ENCODE data around the gene RNF128. TPM values are rescaled to one million over a fixed set of nuclear protein-coding genes. Genes with fewer than 3 reads are reported as not detected.

Gene RNF128
- total and polyA plus RNA-seq, 2 donors (not counting 1 experiment from before 2014, with no cell fraction given), result not detected

DNA sequence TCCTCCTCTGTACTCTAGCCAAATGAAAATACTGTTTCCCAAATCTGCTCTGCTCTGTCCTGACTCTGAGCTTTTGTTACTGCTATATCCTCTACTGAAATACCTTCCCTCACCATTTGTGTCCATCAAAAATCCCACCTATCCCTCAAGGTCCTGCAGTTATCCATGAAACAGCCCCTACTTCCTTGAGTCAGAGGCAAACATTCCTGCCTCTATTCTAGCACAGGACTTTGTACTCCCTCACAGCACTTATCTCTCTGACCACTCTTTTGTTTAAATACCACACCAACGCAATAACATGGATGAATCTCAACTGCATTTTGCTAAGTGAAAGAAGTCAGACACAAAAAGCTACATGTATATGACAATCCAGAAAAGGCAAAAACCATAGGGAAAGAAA lies 10.5 kb upstream of the RNF128 start:
- no peak overlapping the region for H2AFZ ChIP-seq (ENCODE audit: insufficient read depth, low read depth, low read length, poor library complexity, severe bottlenecking)
- H3K36me3 ChIP-seq (replicated peaks in 1 of 2; ENCODE audit: control extremely low read depth in 1 of 2, control insufficient read depth in 1 of 2, extremely low read depth in 1 of 2, insufficient read depth in 2 of 2, low read length in 1 of 2), result no peaks in the 10 kb centered on the region
- H3K4me2 ChIP-seq (replicated peaks; ENCODE audit: low read depth, low read length, poor library complexity, severe bottlenecking), result no peak overlapping the region
- H3K4me1 Mint-ChIP-seq, result no peaks in the 10 kb centered on the region
- no peak overlapping the region for H3K27ac ChIP-seq (ENCODE audit: low read length in 2 of 2)
- ATAC-seq (ENCODE audit: low read depth), result no peak
- no peaks in the 10 kb centered on the region for H3K27me3 Mint-ChIP-seq
- H3K27ac Mint-ChIP-seq, result no peak overlapping the region
- intact Hi-C loops (cut with micrococcal nuclease), result no loop called here
- H3K9me3 ChIP-seq (ENCODE audit: control extremely low read depth in 1 of 3, control insufficient read depth in 2 of 3, insufficient read depth in 1 of 3, low read length in 2 of 3), result no peaks in the 10 kb centered on the region
- ChIA-PET POLR2A (no interaction called here), CTCF (no interaction called here)
- no peaks in the 10 kb centered on the region for H3K9me3 Mint-ChIP-seq (ENCODE audit: insufficient read depth)
- TF ChIP-seq, protein P1, sequence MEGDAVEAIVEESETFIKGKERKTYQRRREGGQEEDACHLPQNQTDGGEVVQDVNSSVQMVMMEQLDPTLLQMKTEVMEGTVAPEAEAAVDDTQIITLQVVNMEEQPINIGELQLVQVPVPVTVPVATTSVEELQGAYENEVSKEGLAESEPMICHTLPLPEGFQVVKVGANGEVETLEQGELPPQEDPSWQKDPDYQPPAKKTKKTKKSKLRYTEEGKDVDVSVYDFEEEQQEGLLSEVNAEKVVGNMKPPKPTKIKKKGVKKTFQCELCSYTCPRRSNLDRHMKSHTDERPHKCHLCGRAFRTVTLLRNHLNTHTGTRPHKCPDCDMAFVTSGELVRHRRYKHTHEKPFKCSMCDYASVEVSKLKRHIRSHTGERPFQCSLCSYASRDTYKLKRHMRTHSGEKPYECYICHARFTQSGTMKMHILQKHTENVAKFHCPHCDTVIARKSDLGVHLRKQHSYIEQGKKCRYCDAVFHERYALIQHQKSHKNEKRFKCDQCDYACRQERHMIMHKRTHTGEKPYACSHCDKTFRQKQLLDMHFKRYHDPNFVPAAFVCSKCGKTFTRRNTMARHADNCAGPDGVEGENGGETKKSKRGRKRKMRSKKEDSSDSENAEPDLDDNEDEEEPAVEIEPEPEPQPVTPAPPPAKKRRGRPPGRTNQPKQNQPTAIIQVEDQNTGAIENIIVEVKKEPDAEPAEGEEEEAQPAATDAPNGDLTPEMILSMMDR (IDR thresholded peaks at IDR 0.05), result no peak
- no peak for TF ChIP-seq EZH2 (IDR thresholded peaks at IDR 0.05; ENCODE audit: borderline replicate concordance, insufficient read depth, low read depth, low read length, poor library complexity, severe bottlenecking)
- no peak for DNase-seq
- no peak overlapping the region for H3K4me3 Mint-ChIP-seq
- WGBS (ENCODE audit: insufficient coverage), result no CpG with 5 or more reads among the region's 1 CpG
- no peaks in the 10 kb centered on the region for H3K4me1 ChIP-seq (ENCODE audit: control insufficient read depth in 2 of 2, insufficient read depth in 2 of 2, low read length in 2 of 2)
- no peaks in the 10 kb centered on the region for H4K20me1 ChIP-seq (ENCODE audit: control insufficient read depth, insufficient read depth, low read length, poor library complexity, severe bottlenecking)
- no peaks in the 10 kb centered on the region for H3K27me3 ChIP-seq (replicated peaks in 1 of 4; ENCODE audit: control extremely low read depth in 1 of 4, control insufficient read depth in 3 of 4, insufficient read depth in 4 of 4, low read length in 3 of 4)
- H3K9ac ChIP-seq (ENCODE audit: low read length), result no peak overlapping the region
- no peaks in the 10 kb centered on the region for H3K79me2 ChIP-seq (ENCODE audit: control insufficient read depth, insufficient read depth, low read length)
- H3K4me3 ChIP-seq (ENCODE audit: control extremely low read depth in 1 of 5, extremely low read depth in 1 of 5, insufficient read depth in 1 of 5, low read depth in 2 of 5, low read length in 4 of 5), result no peak overlapping the region

DNA sequence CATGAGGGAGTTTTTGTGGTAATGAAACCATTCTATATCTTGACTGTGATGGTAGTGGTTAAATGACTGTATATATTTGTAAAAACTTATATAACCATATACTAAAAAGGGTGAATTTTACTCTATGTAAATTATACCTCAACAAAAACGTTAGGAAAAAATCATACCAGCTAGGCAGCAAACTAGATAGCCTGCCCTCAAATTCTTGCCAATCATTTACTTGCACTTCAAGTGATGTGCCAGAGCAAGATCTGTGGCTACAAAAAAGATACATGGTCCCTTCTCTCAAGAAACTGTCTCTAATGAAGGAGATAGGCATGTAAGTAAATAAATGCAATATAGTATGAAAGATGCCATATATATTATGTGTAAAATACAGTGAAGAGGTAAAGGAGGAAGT lies 10.0 kb upstream of the RNF128 start:
- no peaks in the 10 kb centered on the region for H3K27me3 ChIP-seq (replicated peaks in 1 of 4; ENCODE audit: control extremely low read depth in 1 of 4, control insufficient read depth in 3 of 4, insufficient read depth in 4 of 4, low read length in 3 of 4)
- H3K27ac Mint-ChIP-seq, result no peak overlapping the region
- no peaks in the 10 kb centered on the region for H3K36me3 ChIP-seq (replicated peaks in 1 of 2; ENCODE audit: control extremely low read depth in 1 of 2, control insufficient read depth in 1 of 2, extremely low read depth in 1 of 2, insufficient read depth in 2 of 2, low read length in 1 of 2)
- no peak for ATAC-seq (ENCODE audit: low read depth)
- no peak overlapping the region for H3K9ac ChIP-seq (ENCODE audit: low read length)
- ChIA-PET POLR2A (no interaction called here), CTCF (no interaction called here)
- H3K27ac ChIP-seq (ENCODE audit: low read length in 2 of 2), result no peak overlapping the region
- H3K4me2 ChIP-seq (replicated peaks; ENCODE audit: low read depth, low read length, poor library complexity, severe bottlenecking), result no peak overlapping the region
- no peak overlapping the region for H3K4me3 Mint-ChIP-seq
- H3K9me3 Mint-ChIP-seq (ENCODE audit: insufficient read depth), result no peaks in the 10 kb centered on the region
- no peak for TF ChIP-seq EZH2 (IDR thresholded peaks at IDR 0.05; ENCODE audit: borderline replicate concordance, insufficient read depth, low read depth, low read length, poor library complexity, severe bottlenecking)
- TF ChIP-seq, protein P1 (IDR thresholded peaks at IDR 0.05), result no peak
- H3K4me1 Mint-ChIP-seq, result no peaks in the 10 kb centered on the region
- WGBS (ENCODE audit: insufficient coverage), result no CpG with 5 or more reads among the region's 1 CpG
- DNase-seq, result no peak
- H3K4me1 ChIP-seq (ENCODE audit: control insufficient read depth in 2 of 2, insufficient read depth in 2 of 2, low read length in 2 of 2), result no peaks in the 10 kb centered on the region
- H3K27me3 Mint-ChIP-seq, result no peaks in the 10 kb centered on the region
- H2AFZ ChIP-seq (ENCODE audit: insufficient read depth, low read depth, low read length, poor library complexity, severe bottlenecking), result no peak overlapping the region
- H3K79me2 ChIP-seq (ENCODE audit: control insufficient read depth, insufficient read depth, low read length), result no peaks in the 10 kb centered on the region
- no peaks in the 10 kb centered on the region for H3K9me3 ChIP-seq (ENCODE audit: control extremely low read depth in 1 of 3, control insufficient read depth in 2 of 3, insufficient read depth in 1 of 3, low read length in 2 of 3)
- H3K4me3 ChIP-seq (ENCODE audit: control extremely low read depth in 1 of 5, extremely low read depth in 1 of 5, insufficient read depth in 1 of 5, low read depth in 2 of 5, low read length in 4 of 5), result no peak overlapping the region
- intact Hi-C loops (cut with micrococcal nuclease), result no loop called here
- H4K20me1 ChIP-seq (ENCODE audit: control insufficient read depth, insufficient read depth, low read length, poor library complexity, severe bottlenecking), result no peaks in the 10 kb centered on the region

Data from B cell (primary cell).